OCI-LY1 (cell line): ENCODE data around the gene ATG9B.

ENCODE experiments used
- H2AFZ ChIP-seq: fragments of 200-600 bp; sonication (generic), shearing (Covaris generic); 2 replicates; pipeline ENCODE4 v1.6.0; 2014; ENCODE audit warnings: antibody characterized with exemption, mild to moderate bottlenecking, low read length
- H3F3A ChIP-seq: fragments of 200-600 bp; sonication (generic), shearing (Covaris generic); 2 replicates; pipeline ENCODE4 v1.6.0; 2014; ENCODE audit warnings: mild to moderate bottlenecking, antibody characterized with exemption, low read length, moderate library complexity; ENCODE audit not compliant: insufficient read depth
- H3K27ac ChIP-seq: fragments of 200-600 bp; sonication (generic); 2 replicates; pipeline ENCODE4 v1.5.1; 2014; ENCODE audit warnings: low read length, mixed run types, mild to moderate bottlenecking, low read depth; ENCODE audit not compliant: poor library complexity, severe bottlenecking
- H3K27me3 ChIP-seq: fragments of 200-600 bp; sonication (generic); 2 replicates; pipeline ENCODE4 v1.6.0; 2014; ENCODE audit warnings: antibody characterized with exemption, mild to moderate bottlenecking, low read length, moderate library complexity; ENCODE audit not compliant: insufficient read depth
- H3K36me3 ChIP-seq: fragments of 200-600 bp; sonication (generic); 2 replicates; pipeline ENCODE4 v1.6.1; 2014; ENCODE audit warnings: mild to moderate bottlenecking, antibody characterized with exemption, low read length, moderate library complexity, mixed read lengths; ENCODE audit not compliant: insufficient read depth
- H3K4me1 ChIP-seq: fragments of 200-600 bp; sonication (generic); 2 replicates; pipeline ENCODE4 v1.5.1; 2014; ENCODE audit warnings: mild to moderate bottlenecking, low read length, moderate library complexity; ENCODE audit not compliant: insufficient read depth, severe bottlenecking
- H3K4me2 ChIP-seq: fragments of 200-600 bp; sonication (generic), shearing (Covaris generic); 2 replicates; pipeline ENCODE4 v1.6.1; 2014; ENCODE audit warnings: low read length
- H3K4me3 ChIP-seq: fragments of 200-600 bp; sonication (generic); 2 replicates; pipeline ENCODE4 v1.5.1; 2014; ENCODE audit warnings: low read length, low read depth, mild to moderate bottlenecking, mixed read lengths; ENCODE audit not compliant: poor library complexity, severe bottlenecking
- H3K79me2 ChIP-seq: fragments of 200-600 bp; shearing (Covaris generic); 2 replicates; pipeline ENCODE4 v1.6.1; 2016; ENCODE audit warnings: mixed run types, low read length, mixed read lengths; ENCODE audit not compliant: insufficient read depth
- H3K9ac ChIP-seq: fragments of 200-600 bp; sonication (generic), shearing (Covaris generic); 2 replicates; pipeline ENCODE4 v1.6.1; 2014; ENCODE audit warnings: mild to moderate bottlenecking, low read length, mixed read lengths
- H3K9me2 ChIP-seq: fragments of 200-600 bp; sonication (generic), shearing (Covaris generic); 2 replicates; pipeline ENCODE4 v1.6.1; 2014; ENCODE audit warnings: low read depth, mild to moderate bottlenecking, low read length, mixed read lengths
- H3K9me3 ChIP-seq: fragments of 200-600 bp; shearing (Covaris generic); 2 replicates; pipeline ENCODE4 v1.6.1; 2014; ENCODE audit warnings: low read length, mixed read lengths
- H4K20me1 ChIP-seq: fragments of 200-600 bp; sonication (generic), shearing (Covaris generic); 2 replicates; pipeline ENCODE4 v1.6.0; 2016; ENCODE audit warnings: mild to moderate bottlenecking, low read length; ENCODE audit not compliant: insufficient read depth
- CTCF ChIP-seq: fragments of 200-600 bp; sonication (generic), shearing (Covaris generic); IDR thresholded peaks from 2 replicates; pipeline ENCODE4 v1.5.1; 2017; ENCODE audit warnings: mild to moderate bottlenecking, antibody characterized with exemption, low read length, moderate library complexity, mixed read lengths
- EZH2 ChIP-seq: fragments of 200-600 bp; sonication (generic), shearing (Covaris generic); IDR thresholded peaks from 2 replicates; pipeline ENCODE4 v1.8.0; 2017; ENCODE audit warnings: borderline replicate concordance, mixed run types, mild to moderate bottlenecking, antibody characterized with exemption, low read length, moderate library complexity, mixed read lengths

The ATG9B gene

GRCh38 chr7:150997817-150998216, 26.5 kb downstream of the ATG9B start:
- Histone ChIP-seq H3K36me3 (no peaks in the 10 kb centered on the region), H3K9ac (no peak overlapping the region), H3K27ac (no peak overlapping the region), H3K9me2 (no peaks in the 10 kb centered on the region), H3K4me3 (no peak overlapping the region), H3K79me2 (no peaks in the 10 kb centered on the region), H3K4me1 (peaks cover 5% of the 10 kb centered on the region), H3K9me3 (no peaks in the 10 kb centered on the region), H4K20me1 (no peaks in the 10 kb centered on the region), H2AFZ (no peak overlapping the region), H3K27me3 (no peaks in the 10 kb centered on the region; the same call in 1 of the 2 replicates), H3K4me2 (no peak overlapping the region), H3F3A (no peaks in the 10 kb centered on the region)
- no peak for TF ChIP-seq CTCF
- TF ChIP-seq EZH2: no peak

- H3K4me3 ChIP-seq: no peak overlapping the region
- no peaks in the 10 kb centered on the region; the same call in 1 of the 2 replicates for H3K27me3 ChIP-seq
- no peaks in the 10 kb centered on the region for H3K9me3 ChIP-seq
- H2AFZ ChIP-seq: no peak overlapping the region
- H3K4me1 ChIP-seq: peaks cover 5% of the 10 kb centered on the region
- H3K9me2 ChIP-seq: no peaks in the 10 kb centered on the region
- no peak overlapping the region for H3K9ac ChIP-seq
- H3K4me2 ChIP-seq: no peak overlapping the region
- H3K36me3 ChIP-seq: no peaks in the 10 kb centered on the region
- no peak overlapping the region for H3K27ac ChIP-seq
- no peaks in the 10 kb centered on the region for H3F3A ChIP-seq
- no peaks in the 10 kb centered on the region for H3K79me2 ChIP-seq
- TF ChIP-seq CTCF: no peak
- TF ChIP-seq EZH2: no peak
- no peaks in the 10 kb centered on the region for H4K20me1 ChIP-seq
Observed at GRCh38 chr7:150997075-150997511, 27.2 kb downstream of the ATG9B start.

- no peak overlapping the region for H3K9ac ChIP-seq
- H3K4me1 ChIP-seq: peaks cover 5% of the 10 kb centered on the region
- no peaks in the 10 kb centered on the region for H3K79me2 ChIP-seq
- H3K9me3 ChIP-seq: no peaks in the 10 kb centered on the region
- no peaks in the 10 kb centered on the region for H4K20me1 ChIP-seq
- no peaks in the 10 kb centered on the region for H3K9me2 ChIP-seq
- no peak overlapping the region for H3K27ac ChIP-seq
- no peak overlapping the region for H2AFZ ChIP-seq
- H3K36me3 ChIP-seq: no peaks in the 10 kb centered on the region
- no peaks in the 10 kb centered on the region for H3F3A ChIP-seq
- no peak overlapping the region for H3K4me3 ChIP-seq
- H3K27me3 ChIP-seq: peaks cover under 1% of the 10 kb centered on the region; the same call in 1 of the 2 replicates
- no peak for TF ChIP-seq EZH2
- H3K4me2 ChIP-seq: no peak overlapping the region
Observed at GRCh38 chr7:150996376-150997074, 27.8 kb downstream of the ATG9B start.
